ENCODE measurements around the gene KIAA0513.

The KIAA0513 gene

DNA sequence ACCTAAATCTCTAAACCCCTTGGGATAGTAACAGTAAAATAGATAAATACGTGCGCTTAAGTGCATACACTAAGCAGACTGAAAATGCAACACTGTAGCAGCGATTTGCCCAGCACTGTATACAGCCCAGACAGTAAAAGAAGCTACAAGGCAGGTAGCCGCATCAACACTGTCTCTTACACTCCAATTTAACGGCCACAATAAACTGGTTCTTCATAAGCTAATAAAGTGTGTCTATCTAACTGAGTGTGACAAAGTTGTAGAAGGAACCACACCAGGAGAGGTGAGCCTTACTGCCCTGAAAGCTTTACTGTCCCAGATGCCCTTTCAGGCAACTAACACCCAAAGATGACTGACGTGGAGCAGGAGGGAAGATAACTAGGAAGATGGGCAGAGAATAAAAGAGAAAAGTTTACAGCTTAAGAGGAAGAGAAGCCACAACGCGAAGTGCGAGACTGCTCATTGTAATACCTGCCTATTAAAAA, 17.1 kb upstream of the KIAA0513 start:
- H3K4me3 Mint-ChIP-seq, result peak overlapping the region; percentile 98 to 99
- H3K36me3 Mint-ChIP-seq (ENCODE audit: insufficient read depth), result peaks cover 33% of the 10 kb centered on the region
- no peak for DNase-seq
- peaks cover 0 to 7% of the 10 kb centered on the region in 2 donors for H3K27me3 Mint-ChIP-seq
- no peak for ATAC-seq (replicated peaks)
- H3K27ac Mint-ChIP-seq, result peak overlapping the region; percentile 98 to 100
- peaks cover 29 to 36% of the 10 kb centered on the region in 2 donors for H3K4me1 Mint-ChIP-seq (ENCODE audit: low read depth in 2 of 2)
- H3K9me3 Mint-ChIP-seq, result no peaks in the 10 kb centered on the region

GRCh38 chr16:85010931-85011845, 16.4 kb upstream of the KIAA0513 start, which contains the start of gene ZDHHC7:
ZDHHC7 (minus strand) TSS chr16:85011535; CDS start chr16:84990618, 20,917 bp downstream.
- Mint-ChIP-seq H3K9me3 (no peaks in the 10 kb centered on the region), H3K4me3 (peak within 1 kb of the TSS; percentile 98 to 99), H3K27me3 (peaks cover 0 to 7% of the 10 kb centered on the region in 2 donors), H3K4me1 (ENCODE audit: low read depth in 2 of 2) (peaks cover 26 to 31% of the 10 kb centered on the region in 2 donors), H3K36me3 (ENCODE audit: insufficient read depth) (peaks cover 31% of the 10 kb centered on the region), H3K27ac (peak within 1 kb of the TSS; percentile 98 to 100)
- ATAC-seq (replicated peaks) (peak; percentile 85), DNase-seq (peak; percentile 81 to 85 (median 83))

DNA sequence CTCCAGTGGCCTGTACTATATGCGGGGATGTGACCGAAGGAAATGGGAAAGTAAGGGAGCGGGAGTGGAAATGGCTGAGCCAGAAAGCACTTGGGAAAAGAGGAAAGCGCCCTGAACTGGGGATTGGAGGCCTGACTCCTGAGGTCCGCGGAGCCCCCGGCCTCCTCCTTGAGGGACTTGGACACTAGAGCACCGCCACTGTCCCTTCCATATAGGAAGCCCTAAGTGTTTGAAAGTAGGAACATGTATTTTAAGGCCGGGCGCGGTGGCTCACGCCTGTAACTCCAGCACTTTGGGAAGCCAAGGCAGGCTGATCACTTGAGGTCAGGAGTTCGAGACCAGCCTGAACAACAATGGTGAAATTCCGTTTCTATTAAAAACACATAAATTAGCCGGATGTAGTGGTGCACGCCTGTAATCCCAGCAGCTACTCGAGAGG, 15.7 kb upstream of the KIAA0513 start:
- Mint-ChIP-seq H3K27ac (peak overlapping the region; percentile 98 to 100), H3K27me3 (peaks cover 0 to 7% of the 10 kb centered on the region in 2 donors), H3K36me3 (ENCODE audit: insufficient read depth) (peaks cover 31% of the 10 kb centered on the region), H3K4me3 (peak overlapping the region; percentile 98 to 99), H3K9me3 (no peaks in the 10 kb centered on the region), H3K4me1 (ENCODE audit: low read depth in 2 of 2) (peaks cover 24 to 28% of the 10 kb centered on the region in 2 donors)
- DNase-seq (no peak), ATAC-seq (replicated peaks) (no peak)

DNA sequence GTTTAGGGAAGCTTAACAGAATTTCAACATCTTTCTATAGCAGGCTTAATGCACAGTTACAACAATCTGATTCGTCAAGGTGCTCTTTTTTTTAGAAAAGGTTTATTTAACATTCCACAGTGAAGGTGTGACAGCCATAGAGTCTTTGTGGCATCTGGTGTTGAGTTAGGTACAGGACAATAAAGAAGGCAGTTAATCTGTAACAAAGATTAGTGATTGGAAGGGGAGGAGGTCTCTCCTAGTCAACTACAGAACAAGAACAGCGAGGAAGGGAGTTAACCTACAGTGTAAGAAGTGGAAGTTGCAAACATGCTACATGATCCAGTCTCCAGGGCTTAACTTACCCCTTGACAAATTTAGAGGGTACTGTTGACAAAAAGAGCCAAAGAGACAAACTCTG, 13.3 kb upstream of the KIAA0513 start:
- H3K27ac Mint-ChIP-seq, result no peak overlapping the region
- ATAC-seq (replicated peaks) (no peak), DNase-seq (no peak)
- peaks cover 10 to 16% of the 10 kb centered on the region in 2 donors for H3K27me3 Mint-ChIP-seq
- no peak overlapping the region for H3K4me3 Mint-ChIP-seq
- no peaks in the 10 kb centered on the region for H3K9me3 Mint-ChIP-seq
- peaks cover 33% of the 10 kb centered on the region for H3K36me3 Mint-ChIP-seq (ENCODE audit: insufficient read depth)
- H3K4me1 Mint-ChIP-seq (ENCODE audit: low read depth in 2 of 2), result peaks cover 19% of the 10 kb centered on the region in 2 donors

DNA sequence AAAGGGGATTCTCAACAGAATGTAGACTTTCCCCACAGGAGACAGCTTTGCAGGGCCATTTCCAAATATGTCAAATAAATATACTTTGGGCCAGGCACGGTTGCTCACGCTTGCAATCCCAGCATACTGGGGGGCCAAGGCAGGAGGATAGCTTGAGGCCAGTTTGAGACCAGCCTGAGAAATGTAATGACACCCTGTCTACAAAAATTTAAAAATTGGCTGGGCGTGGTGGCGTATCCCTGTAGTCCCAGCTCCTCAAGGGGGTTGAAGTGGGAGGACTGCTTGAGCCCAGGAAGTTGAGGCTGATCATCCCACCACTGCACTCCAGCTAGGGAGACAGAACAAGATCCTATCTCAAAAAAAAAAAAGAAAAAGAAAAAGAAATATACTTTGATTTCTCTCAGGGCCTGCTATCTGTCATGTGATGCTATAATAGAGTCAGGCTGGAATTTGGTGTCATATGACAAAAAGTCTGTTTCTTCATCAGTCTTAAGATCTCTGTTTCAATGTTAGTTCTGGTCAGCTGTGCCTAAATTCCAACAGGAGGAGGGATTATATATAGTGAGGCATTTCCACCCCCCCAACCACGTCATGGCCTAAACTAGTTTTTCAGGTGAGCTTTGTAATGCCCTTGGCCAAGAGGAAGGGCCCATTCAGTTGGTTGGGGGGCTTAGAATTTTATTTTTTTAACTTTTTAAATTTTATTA, 12.0 kb upstream of the KIAA0513 start:
- Mint-ChIP-seq H3K9me3 (no peaks in the 10 kb centered on the region), H3K36me3 (ENCODE audit: insufficient read depth) (peaks cover 21% of the 10 kb centered on the region), H3K4me1 (ENCODE audit: low read depth in 2 of 2) (peaks cover 9 to 12% of the 10 kb centered on the region in 2 donors), H3K4me3 (no peak overlapping the region), H3K27me3 (peaks cover 10 to 16% of the 10 kb centered on the region in 2 donors), H3K27ac (no peak overlapping the region)
- no peak for DNase-seq
- no peak for ATAC-seq (replicated peaks)

DNA sequence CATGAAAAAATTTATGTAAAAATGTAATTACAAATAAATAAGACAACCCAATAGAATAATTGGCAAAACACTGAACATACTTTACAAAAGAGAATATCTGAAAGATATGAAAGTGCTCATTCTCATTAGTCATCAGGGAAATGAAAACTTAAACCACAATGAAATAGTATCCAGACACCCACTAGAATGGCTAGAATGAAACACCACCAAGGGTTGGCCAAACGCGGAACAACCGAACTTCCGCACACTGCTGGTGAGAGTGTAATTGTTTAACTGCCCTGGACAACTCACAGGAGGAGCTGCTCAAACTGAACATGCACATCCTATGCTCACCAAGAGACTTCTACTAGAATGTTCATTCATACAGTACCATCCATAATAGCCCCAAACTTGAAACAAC, 10.4 kb upstream of the KIAA0513 start:
- Mint-ChIP-seq H3K36me3 (ENCODE audit: insufficient read depth) (peaks cover 7% of the 10 kb centered on the region), H3K4me3 (no peak overlapping the region), H3K9me3 (no peaks in the 10 kb centered on the region), H3K27ac (no peak overlapping the region), H3K4me1 (ENCODE audit: low read depth in 2 of 2) (peaks cover 0 to 4% of the 10 kb centered on the region in 2 donors), H3K27me3 (peaks cover 10 to 16% of the 10 kb centered on the region in 2 donors)
- DNase-seq, result no peak
- peak; percentile 40 for ATAC-seq (replicated peaks)

GRCh38 chr16:85017633-85018032, 10.0 kb upstream of the KIAA0513 start:
- Mint-ChIP-seq H3K4me3 (no peak overlapping the region), H3K36me3 (ENCODE audit: insufficient read depth) (peaks cover 6% of the 10 kb centered on the region), H3K27me3 (peaks cover 10 to 16% of the 10 kb centered on the region in 2 donors), H3K27ac (no peak overlapping the region), H3K4me1 (ENCODE audit: low read depth in 2 of 2) (peaks cover 0 to 4% of the 10 kb centered on the region in 2 donors), H3K9me3 (no peaks in the 10 kb centered on the region)
- DNase-seq (no peak), ATAC-seq (replicated peaks) (no peak)

DNA sequence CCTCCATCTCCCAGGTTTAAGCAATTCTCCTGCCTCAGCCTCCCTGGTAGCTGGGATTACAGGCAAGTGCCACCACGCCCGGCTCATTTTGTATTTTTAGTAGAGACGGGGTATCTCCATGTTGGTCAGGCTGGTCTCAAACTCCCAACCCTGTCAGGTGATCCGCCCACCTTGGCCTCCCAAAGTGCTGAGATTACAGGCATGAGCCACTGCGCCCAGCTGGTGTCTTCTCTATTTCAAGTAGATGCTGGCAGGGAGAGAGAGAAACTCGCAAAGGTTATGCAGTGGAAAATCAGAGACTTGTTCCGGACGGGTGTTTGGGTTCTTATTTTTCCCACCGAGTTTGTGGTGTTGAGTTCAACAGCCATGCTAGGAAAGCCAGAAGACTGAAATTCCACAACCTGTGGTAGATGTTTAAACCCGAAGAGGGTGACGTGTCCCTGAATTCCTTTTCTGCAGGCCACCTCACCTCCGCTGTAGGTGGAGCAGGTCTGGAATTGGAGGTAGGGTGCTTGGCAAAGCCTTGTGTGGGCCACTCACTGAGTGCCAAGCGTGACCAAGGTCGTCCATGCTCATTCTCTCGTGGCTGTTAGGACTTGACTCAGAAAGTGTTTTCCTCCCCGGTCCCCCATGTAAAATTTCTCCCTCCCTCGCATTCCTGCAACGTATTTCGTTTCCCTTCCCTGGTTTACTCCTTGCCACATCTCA, 8.9 kb upstream of the KIAA0513 start:
- ATAC-seq (replicated peaks) (no peak), DNase-seq (no peak)
- Mint-ChIP-seq H3K36me3 (ENCODE audit: insufficient read depth) (peaks cover 3% of the 10 kb centered on the region), H3K27me3 (peaks cover 10 to 16% of the 10 kb centered on the region in 2 donors), H3K4me1 (ENCODE audit: low read depth in 2 of 2) (peaks cover 0 to 4% of the 10 kb centered on the region in 2 donors), H3K9me3 (no peaks in the 10 kb centered on the region), H3K4me3 (no peak overlapping the region), H3K27ac (no peak overlapping the region)

DNA sequence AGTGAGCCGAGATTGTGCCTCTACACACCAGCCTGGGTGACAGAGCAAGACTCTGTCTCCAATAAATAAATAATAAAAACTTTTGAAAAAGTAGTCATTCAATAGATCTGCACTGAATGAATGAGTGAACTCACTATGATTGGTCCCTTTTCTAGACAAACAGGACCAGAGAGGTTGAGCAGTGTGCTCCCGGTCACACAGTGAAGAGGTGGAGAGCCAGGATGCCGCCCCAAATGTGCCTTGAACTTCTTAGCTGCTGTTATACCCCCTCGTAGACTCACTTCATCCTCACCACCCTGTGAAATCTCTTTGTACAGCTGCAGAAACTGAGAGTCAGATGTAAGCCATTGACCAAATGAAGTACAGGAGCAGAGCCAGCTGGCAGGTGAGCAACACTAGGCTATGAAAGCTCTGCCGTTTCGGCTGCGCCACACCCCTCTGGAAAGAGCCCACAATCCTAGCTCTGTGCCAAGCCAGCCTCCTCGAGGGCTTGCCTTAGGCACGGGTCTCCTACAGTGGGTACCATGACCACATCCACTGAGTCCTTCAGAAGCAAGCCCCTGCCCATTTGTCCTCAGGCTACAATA, 7.8 kb upstream of the KIAA0513 start:
- Mint-ChIP-seq H3K4me3 (no peak overlapping the region), H3K4me1 (ENCODE audit: low read depth in 2 of 2) (peaks cover 0 to 4% of the 10 kb centered on the region in 2 donors), H3K27ac (no peak overlapping the region), H3K36me3 (ENCODE audit: insufficient read depth) (peaks cover 5% of the 10 kb centered on the region), H3K27me3 (peaks cover 9 to 10% of the 10 kb centered on the region in 2 donors), H3K9me3 (no peaks in the 10 kb centered on the region)
- DNase-seq, result no peak
- no peak for ATAC-seq (replicated peaks)

DNA sequence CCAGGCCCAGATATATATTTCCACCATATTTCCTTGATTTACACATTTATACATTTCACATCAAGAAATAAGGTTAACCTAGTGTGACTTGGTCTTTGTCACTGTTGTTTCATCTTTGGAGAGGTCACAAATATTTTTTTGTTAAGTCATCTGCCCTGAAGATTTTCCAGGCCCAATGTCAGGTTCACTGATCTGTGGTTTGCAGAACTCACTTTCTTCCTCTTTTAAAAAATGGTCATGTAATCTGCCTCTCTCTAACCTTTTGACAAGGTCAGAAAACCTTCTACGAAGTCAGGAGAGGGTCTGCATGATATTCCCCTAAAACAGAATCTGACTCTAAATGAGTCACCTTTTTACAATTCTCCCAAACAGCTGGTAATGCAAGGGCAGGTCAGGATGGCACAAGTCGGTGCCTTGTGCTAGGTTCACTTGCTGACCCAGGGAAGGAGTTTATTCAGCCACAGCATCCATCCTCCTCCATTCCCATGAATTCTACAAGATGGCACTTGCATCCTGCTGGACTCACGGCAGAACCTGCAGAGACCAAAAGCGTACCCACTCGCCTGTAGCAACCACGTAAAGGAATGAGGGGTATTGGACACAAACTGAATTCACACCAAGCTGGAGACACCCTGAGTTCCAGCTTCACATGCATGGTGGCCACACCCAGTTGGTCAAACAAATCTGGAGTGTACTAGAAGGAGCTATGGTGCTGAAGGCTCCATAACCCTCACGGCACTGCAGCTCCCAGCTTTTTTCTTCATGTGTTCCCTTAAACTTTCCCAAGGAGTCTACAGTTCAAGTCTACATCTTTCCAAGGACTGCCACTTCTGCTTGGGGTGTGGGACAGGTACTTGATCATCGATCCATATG, 1.6 kb upstream of the KIAA0513 start:
- Mint-ChIP-seq H3K27ac (no peak overlapping the region), H3K4me1 (ENCODE audit: low read depth in 2 of 2) (peaks cover 21 to 30% of the 10 kb centered on the region in 2 donors), H3K9me3 (no peaks in the 10 kb centered on the region), H3K36me3 (ENCODE audit: insufficient read depth) (peaks cover 22% of the 10 kb centered on the region), H3K4me3 (peak overlapping the region in 1 of 2 donors; percentile 94), H3K27me3 (no peaks in the 10 kb centered on the region)
- DNase-seq, result no peak
- ATAC-seq (replicated peaks), result no peak

GRCh38 chr16:85026703-85027102, 892 bp upstream of the KIAA0513 start:
- Mint-ChIP-seq H3K9me3 (no peaks in the 10 kb centered on the region), H3K27me3 (no peaks in the 10 kb centered on the region), H3K36me3 (ENCODE audit: insufficient read depth) (peaks cover 26% of the 10 kb centered on the region), H3K27ac (peak overlapping the region in 1 of 2 donors; percentile 94), H3K4me1 (ENCODE audit: low read depth in 2 of 2) (peaks cover 21 to 30% of the 10 kb centered on the region in 2 donors), H3K4me3 (peak overlapping the region; percentile 92 to 94)
- ATAC-seq (replicated peaks) (no peak), DNase-seq (no peak)

Data from effector memory CD8-positive, alpha-beta T cell (primary cell).